OCI-LY3 (cell line): Measurements from ENCODE around the gene CHD1.

Experiments used
- CTCF ChIP-seq: fragments of 200-600, 300-600 bp; sonication (generic); IDR thresholded peaks from 2 replicates; pipeline ENCODE4 v1.5.1; 2014; ENCODE audit warnings: antibody characterized with exemption, low read length, low read depth
- EZH2phosphoT487 ChIP-seq: fragments of 200-600 bp; shearing (Covaris generic); IDR thresholded peaks from 2 replicates; pipeline ENCODE4 v1.6.1; 2018; ENCODE audit warnings: antibody characterized with exemption, mixed run types, low read depth

- no peak for TF ChIP-seq CTCF
- no peak for TF ChIP-seq EZH2phosphoT487
Observed at GRCh38 chr5:98916540-98916939, 12.3 kb downstream of the CHD1 start.
